Parathyroid adenoma (tissue), 2 donors: ENCODE data around the gene PRKN.

Experiments used
- H2AFZ ChIP-seq: fragments of 300-600 bp; sonication (generic); one replicate; pipeline ENCODE4 v1.7.0; 2017; ENCODE audit warnings: antibody characterized with exemption, mild to moderate bottlenecking
- H3K27ac ChIP-seq: fragments of 300-600 bp; sonication (generic); one replicate; pipeline ENCODE4 v1.7.0; 2017
- H3K27me3 ChIP-seq: fragments of 300-600 bp; sonication (generic); one replicate; pipeline ENCODE4 v1.7.0; 2017; ENCODE audit warnings: low read length; ENCODE audit not compliant: control insufficient read depth, insufficient read depth
- H3K36me3 ChIP-seq: fragments of 300-600 bp; sonication (generic); one replicate; pipeline ENCODE4 v1.7.0; 2017; ENCODE audit warnings: low read length; ENCODE audit not compliant: control insufficient read depth, insufficient read depth
- H3K4me1 ChIP-seq: fragments of 300-600 bp; sonication (generic); one replicate; pipeline ENCODE4 v1.7.0; 2017; ENCODE audit warnings: control low read depth
- H3K4me2 ChIP-seq: fragments of 300-600 bp; sonication (generic); one replicate; pipeline ENCODE4 v1.7.0; 2017; ENCODE audit warnings: low read length
- H3K4me3 ChIP-seq: fragments of 300-600 bp; sonication (generic); one replicate; pipeline ENCODE4 v1.7.0; 2017; ENCODE audit warnings: low read depth, low read length
- H3K79me2 ChIP-seq: fragments of 300-600 bp; sonication (generic); one replicate; pipeline ENCODE4 v1.7.0; 2017; ENCODE audit warnings: control low read depth
- H3K9ac ChIP-seq: fragments of 300-600 bp; sonication (generic); one replicate; pipeline ENCODE4 v1.7.0; 2017; ENCODE audit warnings: mild to moderate bottlenecking
- H3K9me3 ChIP-seq: fragments of 300-600 bp; sonication (generic); one replicate; pipeline ENCODE4 v1.7.0; 2017; ENCODE audit warnings: low read length; ENCODE audit not compliant: control insufficient read depth
- TF ChIP-seq, protein P1 (sequence below): fragments of 300-600 bp; sonication (generic); IDR thresholded peaks from one replicate; pipeline ENCODE4 v1.7.0; 2017; ENCODE audit warnings: antibody characterized with exemption, mild to moderate bottlenecking
- donor health status: primary hyperparathyroidism.

The PRKN gene

GRCh38 chr6:162270966-162271365, 456.6 kb downstream of the PRKN start:
- Histone ChIP-seq H2AFZ (no peak overlapping the region), H3K4me3 (no peak overlapping the region), H3K36me3 (no peaks in the 10 kb centered on the region), H3K9ac (no peak overlapping the region), H3K27me3 (no peaks in the 10 kb centered on the region), H3K27ac (no peak overlapping the region), H3K4me2 (no peak overlapping the region), H3K79me2 (no peaks in the 10 kb centered on the region), H3K9me3 (no peaks in the 10 kb centered on the region), H3K4me1 (no peaks in the 10 kb centered on the region)
- TF ChIP-seq, protein P1, sequence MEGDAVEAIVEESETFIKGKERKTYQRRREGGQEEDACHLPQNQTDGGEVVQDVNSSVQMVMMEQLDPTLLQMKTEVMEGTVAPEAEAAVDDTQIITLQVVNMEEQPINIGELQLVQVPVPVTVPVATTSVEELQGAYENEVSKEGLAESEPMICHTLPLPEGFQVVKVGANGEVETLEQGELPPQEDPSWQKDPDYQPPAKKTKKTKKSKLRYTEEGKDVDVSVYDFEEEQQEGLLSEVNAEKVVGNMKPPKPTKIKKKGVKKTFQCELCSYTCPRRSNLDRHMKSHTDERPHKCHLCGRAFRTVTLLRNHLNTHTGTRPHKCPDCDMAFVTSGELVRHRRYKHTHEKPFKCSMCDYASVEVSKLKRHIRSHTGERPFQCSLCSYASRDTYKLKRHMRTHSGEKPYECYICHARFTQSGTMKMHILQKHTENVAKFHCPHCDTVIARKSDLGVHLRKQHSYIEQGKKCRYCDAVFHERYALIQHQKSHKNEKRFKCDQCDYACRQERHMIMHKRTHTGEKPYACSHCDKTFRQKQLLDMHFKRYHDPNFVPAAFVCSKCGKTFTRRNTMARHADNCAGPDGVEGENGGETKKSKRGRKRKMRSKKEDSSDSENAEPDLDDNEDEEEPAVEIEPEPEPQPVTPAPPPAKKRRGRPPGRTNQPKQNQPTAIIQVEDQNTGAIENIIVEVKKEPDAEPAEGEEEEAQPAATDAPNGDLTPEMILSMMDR = no peak

DNA sequence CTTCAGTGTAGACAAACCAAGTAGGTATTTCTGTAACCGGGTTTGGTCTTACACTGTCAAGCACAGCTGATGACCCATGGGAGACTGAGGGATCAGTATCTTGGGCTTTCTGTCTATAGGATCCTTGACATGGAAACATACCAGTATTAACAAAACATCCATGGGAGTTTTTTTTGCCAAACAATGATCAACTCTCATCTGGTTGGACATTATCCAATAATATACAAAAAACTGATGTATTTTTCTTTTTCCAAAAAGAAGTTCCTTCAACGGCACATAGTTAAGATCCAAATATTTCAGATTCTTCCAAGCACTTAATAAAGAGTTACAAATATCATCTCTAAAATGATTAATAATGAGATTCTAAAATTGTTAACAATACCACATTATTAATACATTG, 459.9 kb downstream of the PRKN start:
- H3K36me3 ChIP-seq = no peaks in the 10 kb centered on the region
- H3K27ac ChIP-seq = no peak overlapping the region
- H3K4me3 ChIP-seq = no peak overlapping the region
- H3K79me2 ChIP-seq = no peaks in the 10 kb centered on the region
- H3K9me3 ChIP-seq = no peaks in the 10 kb centered on the region
- no peak overlapping the region for H2AFZ ChIP-seq
- no peaks in the 10 kb centered on the region for H3K27me3 ChIP-seq
- no peak overlapping the region for H3K9ac ChIP-seq
- no peak overlapping the region for H3K4me2 ChIP-seq
- TF ChIP-seq, protein P1 = no peak
- no peaks in the 10 kb centered on the region for H3K4me1 ChIP-seq

DNA sequence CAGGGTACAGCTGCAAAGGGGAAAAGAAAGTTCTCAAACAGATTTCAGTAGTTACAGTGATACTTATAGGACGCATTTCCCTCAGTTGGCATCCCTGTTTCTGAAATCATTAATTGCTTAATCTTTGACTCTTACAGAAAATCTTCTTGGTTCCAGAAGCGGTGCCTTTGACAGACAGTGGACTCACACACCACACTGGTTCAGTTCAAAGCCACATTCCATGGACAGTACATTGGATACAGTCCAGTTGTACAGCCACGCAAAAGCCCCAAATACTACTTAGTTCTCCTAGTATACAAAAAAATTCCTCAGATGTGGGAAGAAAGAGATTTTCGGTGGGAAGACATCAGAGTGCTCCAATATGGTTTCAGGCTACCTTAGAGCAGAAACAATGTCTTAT, 460.4 kb downstream of the PRKN start:
- Histone ChIP-seq H3K27me3 (no peaks in the 10 kb centered on the region), H3K9ac (no peak overlapping the region), H3K36me3 (no peaks in the 10 kb centered on the region), H3K79me2 (no peaks in the 10 kb centered on the region), H3K4me3 (no peak overlapping the region), H3K4me2 (no peak overlapping the region), H3K9me3 (no peaks in the 10 kb centered on the region), H3K4me1 (no peaks in the 10 kb centered on the region), H3K27ac (no peak overlapping the region), H2AFZ (no peak overlapping the region)
- TF ChIP-seq, protein P1 = no peak

DNA sequence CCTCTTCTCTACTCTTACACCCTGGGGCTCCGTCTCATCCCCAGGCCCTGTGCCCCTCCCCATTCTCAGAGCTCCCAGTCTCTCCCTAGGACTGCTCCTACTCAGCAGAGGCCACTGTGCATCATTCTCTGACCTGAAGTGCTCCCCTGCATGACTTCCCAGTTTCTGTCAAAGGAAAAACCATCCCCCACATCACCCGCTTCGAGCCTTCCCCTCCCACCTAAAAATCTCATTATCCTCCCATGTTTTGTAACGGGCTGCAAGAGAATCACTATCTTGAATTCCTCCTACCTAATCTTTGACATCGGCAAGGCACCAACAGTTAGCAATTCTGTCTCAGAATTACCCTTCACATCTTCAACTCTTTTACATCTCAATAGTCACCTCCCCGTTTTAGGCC, 463.0 kb downstream of the PRKN start:
- Histone ChIP-seq H2AFZ (no peak overlapping the region), H3K27ac (no peak overlapping the region), H3K4me1 (no peaks in the 10 kb centered on the region), H3K27me3 (no peaks in the 10 kb centered on the region), H3K4me3 (no peak overlapping the region), H3K79me2 (no peaks in the 10 kb centered on the region), H3K36me3 (no peaks in the 10 kb centered on the region), H3K9me3 (no peaks in the 10 kb centered on the region), H3K9ac (no peak overlapping the region), H3K4me2 (no peak overlapping the region)
- TF ChIP-seq, protein P1 = no peak

GRCh38 chr6:162262466-162263196, 464.9 kb downstream of the PRKN start:
- Histone ChIP-seq H3K4me2 (no peak overlapping the region), H2AFZ (no peak overlapping the region), H3K36me3 (no peaks in the 10 kb centered on the region), H3K9me3 (no peaks in the 10 kb centered on the region), H3K4me3 (no peak overlapping the region), H3K27me3 (no peaks in the 10 kb centered on the region), H3K9ac (no peak overlapping the region), H3K27ac (no peak overlapping the region), H3K79me2 (no peaks in the 10 kb centered on the region), H3K4me1 (no peaks in the 10 kb centered on the region)
- TF ChIP-seq, protein P1 = no peak
